Hepatocyte (in vitro differentiated cells): ENCODE data around the gene FN1. TPM values are rescaled to one million over a fixed set of nuclear protein-coding genes. Genes with fewer than 3 reads are reported as not detected.

ENCODE experiments used
- DNase-seq: peaks from one replicate; pipeline ENCODE4 v3.0.0-alpha.2; 2016; ENCODE audit warnings: low spot score
- H2AFZ ChIP-seq: fragments of 200-600 bp; sonication (generic); 2 replicates; pipeline ENCODE4 v1.6.0; 2016; ENCODE audit warnings: antibody characterized with exemption, mild to moderate bottlenecking
- H3K27ac ChIP-seq: fragments of 200-600 bp; sonication (generic); 2 replicates; pipeline ENCODE4 v1.5.1; 2016; ENCODE audit warnings: mild to moderate bottlenecking
- H3K27me3 ChIP-seq: fragments of 200-600 bp; sonication (generic); 2 replicates; pipeline ENCODE4 v1.6.1; 2016
- H3K36me3 ChIP-seq: fragments of 200-600 bp; sonication (generic); replicated peaks from 2 replicates; pipeline ENCODE4 v1.5.1; 2016; ENCODE audit warnings: low read depth; ENCODE audit not compliant: insufficient read depth
- H3K4me1 ChIP-seq: fragments of 200-600 bp; sonication (generic); 2 replicates; pipeline ENCODE4 v1.5.1; 2016; ENCODE audit warnings: mild to moderate bottlenecking, moderate library complexity; ENCODE audit not compliant: insufficient read depth
- H3K4me2 ChIP-seq: fragments of 200-600 bp; sonication (generic); 2 replicates; pipeline ENCODE4 v1.6.0; 2016
- H3K4me3 ChIP-seq: fragments of 200-600 bp; sonication (generic); 2 replicates; pipeline ENCODE4 v1.5.1; 2016; ENCODE audit warnings: mild to moderate bottlenecking
- H3K79me2 ChIP-seq: fragments of 200-600 bp; sonication (generic); 2 replicates; pipeline ENCODE4 v1.6.0; 2017; ENCODE audit warnings: mild to moderate bottlenecking
- H3K9me2 ChIP-seq: fragments of 200-600 bp; sonication (generic); replicated peaks from 2 replicates; pipeline ENCODE4 v1.6.0; 2017; ENCODE audit warnings: mild to moderate bottlenecking; ENCODE audit not compliant: insufficient read depth
- H3K9me3 ChIP-seq: fragments of 200-600 bp; sonication (generic); 2 replicates; pipeline ENCODE4 v1.5.1; 2016; ENCODE audit warnings: low read depth, mild to moderate bottlenecking
- H4K20me1 ChIP-seq: fragments of 200-600 bp; sonication (generic); 2 replicates; pipeline ENCODE4 v1.6.0; 2016; ENCODE audit warnings: mild to moderate bottlenecking; ENCODE audit not compliant: insufficient read depth, poor library complexity, severe bottlenecking
- EZH2 ChIP-seq: fragments of 200-600 bp; sonication (generic); IDR thresholded peaks from 2 replicates; pipeline ENCODE4 v1.6.1; 2016; ENCODE audit warnings: antibody characterized with exemption, mild to moderate bottlenecking, borderline replicate concordance
- EZH2phosphoT487 ChIP-seq: fragments of 200-600 bp; sonication (generic); IDR thresholded peaks from one replicate; pipeline ENCODE4 v1.6.1; 2018; ENCODE audit warnings: antibody characterized with exemption, mild to moderate bottlenecking, low read depth, moderate library complexity; ENCODE audit not compliant: unreplicated experiment, severe bottlenecking
- WGBS: methylation state at CpG from one replicate; pipeline ENCODE4 v1.1.6; 2016; ENCODE audit warnings: low lambda C conversion rate; ENCODE audit errors: missing lambda C conversion rate; 5-methylcytosine and 5-hydroxymethylcytosine counted together
- polyA plus RNA-seq: library from polyadenylated mRNA; unstranded; fragments of >200 nt; fragmentation: Nextera tagmentation; extraction: Ambion mirVana; gene quantifications from 2 replicates; pipeline ENCODE4 v1.2.1, GENCODE V29; 2016
- total RNA-seq: library from RNA; depleted of rRNA; stranded (reverse); fragments of >200 nt; gene quantifications from 2 replicates; pipeline ENCODE4 v1.2.3, GENCODE V29; 2014
- TF ChIP-seq, protein P1 (sequence below): fragments of 200-600 bp; sonication (generic); IDR thresholded peaks from 2 replicates; pipeline ENCODE4 v1.5.1; 2016; ENCODE audit warnings: antibody characterized with exemption, mild to moderate bottlenecking; ENCODE audit not compliant: poor library complexity

FN1 gene
- total and polyA plus RNA-seq, 2 experiments from 2014 or later = 1,650 to 3,020 TPM

DNA sequence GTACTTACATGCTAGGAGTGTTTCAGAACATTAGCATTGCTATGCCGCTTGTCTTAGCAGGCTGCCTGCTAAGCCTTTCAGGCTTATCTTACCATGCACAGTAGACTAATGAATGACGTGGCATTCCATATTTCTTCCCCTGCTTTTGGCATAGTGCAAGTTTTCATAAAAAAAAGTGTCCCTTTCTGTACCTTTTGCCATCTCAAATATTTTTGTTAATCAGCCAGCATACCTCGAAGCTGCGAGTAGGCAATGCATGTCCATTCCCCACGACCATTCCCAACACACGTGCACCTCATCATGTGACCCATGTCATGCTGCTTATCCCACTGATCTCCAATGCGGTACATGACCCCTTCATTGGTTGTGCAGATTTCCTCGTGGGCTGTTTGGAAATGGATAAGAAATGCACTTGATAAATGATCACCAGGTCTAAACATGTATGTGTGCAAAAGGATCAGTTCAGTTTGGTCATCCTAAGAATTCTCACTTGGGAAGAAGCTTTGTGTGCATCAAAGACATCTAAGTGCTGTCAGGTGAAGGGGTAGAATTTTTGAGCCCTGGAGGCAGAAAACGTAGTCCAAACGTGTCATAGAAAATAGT, 13.9 kb downstream of the FN1 start:
- Histone ChIP-seq H3K4me3 (no peak overlapping the region), H2AFZ (no peak overlapping the region), H3K36me3 (no peaks in the 10 kb centered on the region), H3K9me3 (no peaks in the 10 kb centered on the region), H3K27me3 (no peaks in the 10 kb centered on the region), H3K27ac (peak overlapping the region; percentile 82), H3K4me1 (peaks cover 46% of the 10 kb centered on the region), H3K9me2 (no peaks in the 10 kb centered on the region), H3K4me2 (no peak overlapping the region), H3K79me2 (peaks cover 2% of the 10 kb centered on the region), H4K20me1 (no peaks in the 10 kb centered on the region)
- TF ChIP-seq EZH2phosphoT487 = no peak
- TF ChIP-seq, protein P1, sequence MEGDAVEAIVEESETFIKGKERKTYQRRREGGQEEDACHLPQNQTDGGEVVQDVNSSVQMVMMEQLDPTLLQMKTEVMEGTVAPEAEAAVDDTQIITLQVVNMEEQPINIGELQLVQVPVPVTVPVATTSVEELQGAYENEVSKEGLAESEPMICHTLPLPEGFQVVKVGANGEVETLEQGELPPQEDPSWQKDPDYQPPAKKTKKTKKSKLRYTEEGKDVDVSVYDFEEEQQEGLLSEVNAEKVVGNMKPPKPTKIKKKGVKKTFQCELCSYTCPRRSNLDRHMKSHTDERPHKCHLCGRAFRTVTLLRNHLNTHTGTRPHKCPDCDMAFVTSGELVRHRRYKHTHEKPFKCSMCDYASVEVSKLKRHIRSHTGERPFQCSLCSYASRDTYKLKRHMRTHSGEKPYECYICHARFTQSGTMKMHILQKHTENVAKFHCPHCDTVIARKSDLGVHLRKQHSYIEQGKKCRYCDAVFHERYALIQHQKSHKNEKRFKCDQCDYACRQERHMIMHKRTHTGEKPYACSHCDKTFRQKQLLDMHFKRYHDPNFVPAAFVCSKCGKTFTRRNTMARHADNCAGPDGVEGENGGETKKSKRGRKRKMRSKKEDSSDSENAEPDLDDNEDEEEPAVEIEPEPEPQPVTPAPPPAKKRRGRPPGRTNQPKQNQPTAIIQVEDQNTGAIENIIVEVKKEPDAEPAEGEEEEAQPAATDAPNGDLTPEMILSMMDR = no peak
- TF ChIP-seq EZH2 = no peak
- WGBS = 71% methylated on average over 10 of the region's 10 CpGs
- DNase-seq = no peak

DNA sequence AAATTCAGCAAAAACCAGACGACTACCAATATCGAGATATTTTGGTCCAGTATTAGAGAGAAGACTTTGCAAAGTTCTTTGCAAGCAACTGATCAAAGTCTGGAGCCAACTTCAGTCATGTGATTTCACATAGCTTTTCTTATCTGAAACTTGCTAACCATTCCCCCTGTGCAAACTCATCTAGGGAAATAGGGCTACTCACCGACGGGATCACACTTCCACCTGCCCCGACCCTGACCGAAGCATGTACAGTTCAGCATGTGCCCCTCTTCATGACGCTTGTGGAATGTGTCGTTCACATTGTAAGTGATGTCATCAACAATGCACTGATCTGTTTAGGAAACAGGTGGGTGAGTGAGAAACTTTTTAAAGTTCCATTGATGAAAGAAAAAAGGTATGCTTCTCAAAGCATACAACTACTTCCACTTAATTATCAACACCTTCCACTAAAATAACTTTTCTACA, 15.4 kb downstream of the FN1 start:
- peak overlapping the region; percentile 55 for H3K4me2 ChIP-seq
- peaks cover 6% of the 10 kb centered on the region for H3K79me2 ChIP-seq
- no peaks in the 10 kb centered on the region for H3K27me3 ChIP-seq
- no peak for TF ChIP-seq EZH2phosphoT487
- TF ChIP-seq, protein P1 = no peak
- no peak for TF ChIP-seq EZH2
- no peaks in the 10 kb centered on the region for H4K20me1 ChIP-seq
- no peak overlapping the region for H2AFZ ChIP-seq
- no peak overlapping the region for H3K4me3 ChIP-seq
- peak; percentile 65 for DNase-seq
- H3K9me3 ChIP-seq = no peaks in the 10 kb centered on the region
- H3K4me1 ChIP-seq = peaks cover 60% of the 10 kb centered on the region
- no peaks in the 10 kb centered on the region for H3K36me3 ChIP-seq
- 43% methylated on average over 8 of the region's 8 CpGs for WGBS
- no peaks in the 10 kb centered on the region for H3K9me2 ChIP-seq
- peak overlapping the region; percentile 82 for H3K27ac ChIP-seq

DNA sequence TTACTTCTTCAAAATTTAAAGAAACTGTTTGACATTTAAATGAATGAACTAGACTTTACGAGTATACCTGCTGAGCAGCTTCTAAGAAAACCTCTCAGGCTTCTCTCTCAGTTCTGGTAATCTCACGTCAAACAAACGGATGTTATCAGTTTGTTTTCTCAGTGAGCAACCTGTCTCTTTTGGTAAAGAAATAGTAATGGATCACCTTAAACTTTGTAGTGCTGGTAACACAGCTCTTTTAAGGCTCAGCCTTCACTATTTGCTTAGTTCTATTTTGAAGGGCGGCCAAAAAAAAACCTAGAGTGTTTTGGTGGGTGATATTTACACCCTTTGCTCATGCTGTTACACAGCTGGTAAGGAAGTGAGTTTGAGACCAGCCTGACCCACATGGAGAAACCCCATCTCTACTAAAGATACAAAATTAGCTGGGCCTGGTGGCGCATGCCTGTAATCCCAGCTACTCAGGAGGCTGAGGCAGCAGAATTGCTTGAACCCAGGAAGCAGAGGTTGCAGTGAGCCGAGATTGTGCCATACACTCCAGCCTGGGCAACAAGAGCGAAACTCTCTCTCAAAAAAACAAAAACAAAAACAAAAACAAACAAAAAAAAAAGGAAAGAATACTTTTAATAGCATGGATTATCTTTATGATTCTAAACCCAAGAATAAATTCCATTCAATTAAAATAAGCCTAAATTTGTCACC, 15.9 kb downstream of the FN1 start:
- no peaks in the 10 kb centered on the region for H3K27me3 ChIP-seq
- 51% methylated on average over 7 of the region's 7 CpGs for WGBS
- no peak overlapping the region for H2AFZ ChIP-seq
- peak overlapping the region; percentile 55 for H3K4me2 ChIP-seq
- DNase-seq = no peak
- no peaks in the 10 kb centered on the region for H3K36me3 ChIP-seq
- TF ChIP-seq, protein P1 = no peak
- TF ChIP-seq EZH2 (no peak), EZH2phosphoT487 (no peak)
- no peaks in the 10 kb centered on the region for H4K20me1 ChIP-seq
- peaks cover 6% of the 10 kb centered on the region for H3K79me2 ChIP-seq
- peaks cover 64% of the 10 kb centered on the region for H3K4me1 ChIP-seq
- no peaks in the 10 kb centered on the region for H3K9me2 ChIP-seq
- no peak overlapping the region for H3K4me3 ChIP-seq
- H3K27ac ChIP-seq = peak overlapping the region; percentile 82
- H3K9me3 ChIP-seq = no peaks in the 10 kb centered on the region
